Osteocyte (in vitro differentiated cells): Measurements from ENCODE around the gene TMEM181. TPM values are rescaled to one million over a fixed set of nuclear protein-coding genes. Genes with fewer than 3 reads are reported as not detected.

ENCODE experiments used
- DNase-seq: peaks from one replicate; pipeline ENCODE4 v3.0.0; 2021; ENCODE audit warnings: mixed read lengths; ENCODE audit not compliant: unreplicated experiment; ENCODE audit errors: extremely low spot score
- H3K27ac Mint-ChIP-seq: one replicate; pipeline ENCODE4 v1.8.0; 2021; ENCODE audit warnings: mild to moderate bottlenecking, mixed read lengths; ENCODE audit not compliant: unreplicated experiment
- H3K27me3 Mint-ChIP-seq: one replicate; pipeline ENCODE4 v1.8.0; 2021; ENCODE audit warnings: mixed read lengths; ENCODE audit not compliant: unreplicated experiment
- H3K36me3 Mint-ChIP-seq: one replicate; pipeline ENCODE4 v1.8.0; 2021; ENCODE audit warnings: mixed read lengths; ENCODE audit not compliant: unreplicated experiment
- H3K4me1 Mint-ChIP-seq: one replicate; pipeline ENCODE4 v1.8.0; 2021; ENCODE audit warnings: mixed read lengths; ENCODE audit not compliant: unreplicated experiment
- H3K4me3 Mint-ChIP-seq: one replicate; pipeline ENCODE4 v1.8.0; 2021; ENCODE audit warnings: mild to moderate bottlenecking, moderate library complexity, mixed read lengths; ENCODE audit not compliant: unreplicated experiment
- H3K9me3 Mint-ChIP-seq: one replicate; pipeline ENCODE4 v1.8.0; 2021; ENCODE audit warnings: mixed read lengths; ENCODE audit not compliant: unreplicated experiment
- total RNA-seq: library from RNA; stranded (reverse); gene quantifications from 2 replicates; pipeline ENCODE4 v1.2.1, GENCODE V29; 2021
- TF ChIP-seq, protein P1 (sequence below): fragments of 200-600 bp; sonication (generic); IDR thresholded peaks from 2 replicates; pipeline ENCODE4 v1.5.0; 2021; ENCODE audit warnings: antibody characterized with exemption, mild to moderate bottlenecking, moderate library complexity

TMEM181 gene
- total RNA-seq, 1 donor from 2014 or later, result 33.5 TPM

DNA sequence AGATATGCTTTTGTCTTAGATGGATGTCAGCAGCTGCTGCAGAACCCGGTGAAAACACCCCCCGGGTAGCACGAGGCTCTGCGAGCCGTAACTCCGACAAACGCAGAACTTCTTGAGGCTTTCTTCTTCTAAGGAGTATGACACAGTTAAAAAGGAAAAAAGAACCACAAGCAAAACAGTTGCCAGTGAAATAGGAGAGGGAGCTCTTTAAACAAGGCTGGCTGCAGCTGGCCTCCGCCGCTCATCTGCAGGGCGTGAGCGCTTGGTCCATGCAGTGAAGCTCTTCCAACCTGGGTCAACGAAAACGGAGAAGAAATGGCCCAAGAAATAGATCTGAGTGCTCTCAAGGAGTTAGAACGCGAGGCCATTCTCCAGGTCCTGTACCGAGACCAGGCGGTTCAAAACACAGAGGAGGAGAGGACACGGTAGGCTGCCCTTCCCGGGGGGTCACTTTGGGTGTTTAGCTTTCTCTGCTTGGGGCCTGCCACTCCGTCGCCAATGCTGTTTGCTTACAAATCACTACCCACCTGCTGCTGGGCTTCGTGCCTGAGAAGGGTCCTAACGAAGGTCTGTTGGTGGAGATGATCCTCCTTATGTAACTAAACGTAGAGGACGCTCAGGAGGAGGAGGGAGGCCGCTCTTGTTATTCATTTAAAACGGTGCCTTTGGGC, 103.2 kb downstream of the TMEM181 start:
- Mint-ChIP-seq H3K4me3 (no peak overlapping the region), H3K4me1 (peaks cover 10% of the 10 kb centered on the region), H3K36me3 (no peaks in the 10 kb centered on the region), H3K27me3 (peaks cover 33% of the 10 kb centered on the region), H3K27ac (no peak overlapping the region), H3K9me3 (no peaks in the 10 kb centered on the region)
- no peak for DNase-seq
- TF ChIP-seq, protein P1, sequence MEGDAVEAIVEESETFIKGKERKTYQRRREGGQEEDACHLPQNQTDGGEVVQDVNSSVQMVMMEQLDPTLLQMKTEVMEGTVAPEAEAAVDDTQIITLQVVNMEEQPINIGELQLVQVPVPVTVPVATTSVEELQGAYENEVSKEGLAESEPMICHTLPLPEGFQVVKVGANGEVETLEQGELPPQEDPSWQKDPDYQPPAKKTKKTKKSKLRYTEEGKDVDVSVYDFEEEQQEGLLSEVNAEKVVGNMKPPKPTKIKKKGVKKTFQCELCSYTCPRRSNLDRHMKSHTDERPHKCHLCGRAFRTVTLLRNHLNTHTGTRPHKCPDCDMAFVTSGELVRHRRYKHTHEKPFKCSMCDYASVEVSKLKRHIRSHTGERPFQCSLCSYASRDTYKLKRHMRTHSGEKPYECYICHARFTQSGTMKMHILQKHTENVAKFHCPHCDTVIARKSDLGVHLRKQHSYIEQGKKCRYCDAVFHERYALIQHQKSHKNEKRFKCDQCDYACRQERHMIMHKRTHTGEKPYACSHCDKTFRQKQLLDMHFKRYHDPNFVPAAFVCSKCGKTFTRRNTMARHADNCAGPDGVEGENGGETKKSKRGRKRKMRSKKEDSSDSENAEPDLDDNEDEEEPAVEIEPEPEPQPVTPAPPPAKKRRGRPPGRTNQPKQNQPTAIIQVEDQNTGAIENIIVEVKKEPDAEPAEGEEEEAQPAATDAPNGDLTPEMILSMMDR, result no peak

DNA sequence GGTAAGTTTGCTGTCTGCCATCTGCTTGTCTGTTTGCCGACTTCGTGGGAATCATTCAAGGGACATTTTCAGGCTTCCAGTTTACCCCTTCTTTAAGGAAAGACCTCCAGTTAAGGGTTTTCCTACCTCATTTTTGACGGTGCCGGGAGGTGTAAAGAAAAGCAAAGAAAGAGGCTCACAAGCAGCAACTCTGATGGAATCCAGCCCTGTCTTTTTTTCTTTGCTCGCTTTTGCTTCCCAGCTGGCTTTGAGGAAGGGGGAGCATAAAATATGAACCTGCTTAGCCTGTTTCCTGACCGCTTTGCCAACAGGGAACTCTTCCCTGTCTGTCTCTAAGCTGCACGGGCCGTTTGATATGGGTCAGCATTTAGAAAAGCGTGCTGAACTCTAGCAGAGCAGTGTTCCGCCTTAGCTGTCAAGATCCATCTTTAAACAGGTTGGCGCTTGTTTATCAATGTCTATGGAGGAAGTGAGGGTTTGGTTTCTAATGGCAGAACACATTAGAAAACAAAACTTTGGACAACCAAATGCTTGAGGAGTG, 103.8 kb downstream of the TMEM181 start:
- no peak for DNase-seq
- Mint-ChIP-seq H3K9me3 (no peaks in the 10 kb centered on the region), H3K4me1 (peaks cover 10% of the 10 kb centered on the region), H3K27ac (no peak overlapping the region), H3K27me3 (peaks cover 33% of the 10 kb centered on the region), H3K4me3 (no peak overlapping the region), H3K36me3 (no peaks in the 10 kb centered on the region)
- TF ChIP-seq, protein P1, result no peak

- TF ChIP-seq, protein P1, result no peak
- Mint-ChIP-seq H3K36me3 (no peaks in the 10 kb centered on the region), H3K27me3 (peaks cover 39% of the 10 kb centered on the region), H3K9me3 (no peaks in the 10 kb centered on the region), H3K4me3 (no peak overlapping the region), H3K27ac (no peak overlapping the region), H3K4me1 (peaks cover 12% of the 10 kb centered on the region)
- no peak for DNase-seq
Measured at GRCh38 chr6:158665332-158665731, 105.4 kb downstream of the TMEM181 start.

DNA sequence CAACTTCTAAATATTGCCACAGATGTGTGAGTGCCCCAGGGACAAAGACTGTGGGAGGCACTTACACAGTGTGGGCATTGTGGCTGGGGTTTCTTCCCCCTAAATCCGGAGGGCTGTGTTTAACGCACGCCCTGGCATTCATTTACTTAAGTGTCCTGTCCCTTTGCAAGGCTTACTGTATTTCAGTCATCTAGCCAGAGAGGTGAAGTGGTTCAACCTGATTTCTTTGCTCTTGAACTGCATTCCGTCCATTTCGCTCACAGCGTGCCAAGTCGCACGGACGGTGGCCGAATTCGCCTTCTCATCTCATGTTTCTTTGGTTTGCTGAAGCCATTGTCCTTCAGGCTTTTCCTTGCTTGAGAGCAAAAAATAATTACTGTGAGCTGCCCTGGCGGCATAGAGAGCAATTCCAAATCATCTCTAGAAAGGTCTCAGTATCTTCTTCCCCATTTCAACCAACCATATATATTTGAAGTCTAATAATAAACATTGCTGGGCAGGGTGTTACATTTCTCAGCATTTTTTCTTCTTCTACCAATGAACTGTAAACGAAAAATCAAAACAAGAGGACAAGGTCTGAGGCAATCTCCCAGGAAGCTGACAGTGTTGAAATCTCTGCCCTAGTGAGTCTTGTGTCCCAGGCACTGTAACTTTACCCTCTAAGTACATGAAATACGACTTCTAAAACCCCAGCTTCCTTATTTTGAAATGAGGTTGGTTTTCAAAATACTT, 106.9 kb downstream of the TMEM181 start:
- DNase-seq, result no peak
- Mint-ChIP-seq H3K36me3 (no peaks in the 10 kb centered on the region), H3K4me3 (no peak overlapping the region), H3K27ac (no peak overlapping the region), H3K27me3 (peaks cover 39% of the 10 kb centered on the region), H3K4me1 (peaks cover 12% of the 10 kb centered on the region), H3K9me3 (no peaks in the 10 kb centered on the region)
- TF ChIP-seq, protein P1, result no peak

- no peaks in the 10 kb centered on the region for H3K9me3 Mint-ChIP-seq
- peaks cover 39% of the 10 kb centered on the region for H3K27me3 Mint-ChIP-seq
- no peak for DNase-seq
- TF ChIP-seq, protein P1, result no peak
- H3K4me3 Mint-ChIP-seq, result no peak overlapping the region
- peaks cover 12% of the 10 kb centered on the region for H3K4me1 Mint-ChIP-seq
- H3K27ac Mint-ChIP-seq, result no peak overlapping the region
- H3K36me3 Mint-ChIP-seq, result no peaks in the 10 kb centered on the region
Measured at GRCh38 chr6:158667360-158667981, 107.6 kb downstream of the TMEM181 start.
